ENCODE results near the gene NRXN2.

Gene NRXN2

GRCh38 chr11:64672875-64673274 is 50.1 kb downstream of the NRXN2 start (continued):
- TF ChIP-seq ZNF639 (tag by site-specific recombination; IDR thresholded peaks at IDR 0.05) (no peak), ZNF146 (tag by site-specific recombination; IDR thresholded peaks at IDR 0.05) (no peak), ZNF341 (tag by site-specific recombination; IDR thresholded peaks at IDR 0.05; ENCODE audit: low read depth) (no peak)

GRCh38 chr11:64670975-64671374 is 52.0 kb downstream of the NRXN2 start:
- H3K4me1 ChIP-seq (ENCODE audit: control insufficient read depth, insufficient read depth, low read length) = no peaks in the 10 kb centered on the region; the same call in 1 of the 2 replicates
- TF ChIP-seq GLIS2 (tag by site-specific recombination; IDR thresholded peaks at IDR 0.05) = no peak
- TF ChIP-seq PRDM1 (tag by site-specific recombination; IDR thresholded peaks at IDR 0.05) = no peak
- TF ChIP-seq ZNF785 (tag by site-specific recombination; IDR thresholded peaks at IDR 0.05) = no peak
- no peak for TF ChIP-seq REST (tag by site-specific recombination; IDR thresholded peaks at IDR 0.05)
- no peak for TF ChIP-seq ZBTB20 (tag by site-specific recombination; IDR thresholded peaks at IDR 0.05)
- TF ChIP-seq KLF9 (tag by site-specific recombination; IDR thresholded peaks at IDR 0.05; ENCODE audit: low read depth) = no peak
- H3K36me3 ChIP-seq (ENCODE audit: control insufficient read depth in 2 of 2, insufficient read depth in 1 of 2, low read length in 2 of 2) = no peaks in the 10 kb centered on the region
- H3K4me3 ChIP-seq (ENCODE audit: low read depth, low read length) = no peak overlapping the region
- CTCF ChIA-PET = interaction anchor here (1.6 kb wide), 1 partner anchor 18 kb away, joined by 8 read pairs; no protein-coding TSS in a partner anchor
- H3K9me3 ChIP-seq (ENCODE audit: control insufficient read depth, insufficient read depth, low read depth, low read length) = no peaks in the 10 kb centered on the region
- POLR2A ChIA-PET = no interaction called here
- no peak overlapping the region for H3K27ac ChIP-seq (ENCODE audit: extremely low read depth, low read depth, low read length)

GRCh38 chr11:64667154-64667745 is 55.7 kb downstream of the NRXN2 start:
- H3K27ac ChIP-seq (ENCODE audit: extremely low read depth, low read depth, low read length) = no peak overlapping the region
- ChIA-PET POLR2A (interaction anchor here (0.5 kb wide), 1 partner anchor 311 kb away, joined by 3 read pairs; no protein-coding TSS in a partner anchor), CTCF (interaction anchor here (1.2 to 1.4 kb wide), 2 partner anchors 17 to 22 kb away, joined by 4 to 5 read pairs; no protein-coding TSS in a partner anchor)
- TF ChIP-seq KLF10 (tag by site-specific recombination; IDR thresholded peaks at IDR 0.05) = no peak
- no peak for TF ChIP-seq ZNF624 (tag by site-specific recombination; IDR thresholded peaks at IDR 0.05)
- TF ChIP-seq INSM2 (tag by site-specific recombination; IDR thresholded peaks at IDR 0.05) = no peak
- TF ChIP-seq ZNF843 (tag by site-specific recombination; IDR thresholded peaks at IDR 0.05) = no peak
- TF ChIP-seq ZNF174 (tag by site-specific recombination; IDR thresholded peaks at IDR 0.05) = no peak
- no peak for TF ChIP-seq ZSCAN23 (tag by site-specific recombination; IDR thresholded peaks at IDR 0.05)
- TF ChIP-seq ZNF114 (tag by site-specific recombination; IDR thresholded peaks at IDR 0.05) = no peak
- TF ChIP-seq ZFP69B (tag by site-specific recombination; IDR thresholded peaks at IDR 0.05) = no peak
- no peak for TF ChIP-seq TSHZ1 (tag by site-specific recombination; IDR thresholded peaks at IDR 0.05; ENCODE audit: borderline replicate concordance)
- no peak for TF ChIP-seq HIC1 (tag by site-specific recombination; IDR thresholded peaks at IDR 0.05)
- no peak for TF ChIP-seq TCF7L2 (IDR thresholded peaks at IDR 0.05; ENCODE audit: borderline replicate concordance, low read depth, low read length)
- H3K36me3 ChIP-seq (ENCODE audit: control insufficient read depth in 2 of 2, insufficient read depth in 1 of 2, low read length in 2 of 2) = no peaks in the 10 kb centered on the region
- H3K9me3 ChIP-seq (ENCODE audit: control insufficient read depth, insufficient read depth, low read depth, low read length) = no peaks in the 10 kb centered on the region
- no peaks in the 10 kb centered on the region for H3K4me1 ChIP-seq (ENCODE audit: control insufficient read depth, insufficient read depth, low read length)
- no peak overlapping the region for H3K4me3 ChIP-seq (ENCODE audit: low read depth, low read length)
